Erythroblast (primary cell): ENCODE measurements around the gene CACNG5.

ENCODE experiments used
- GATA1 ChIP-seq: IDR thresholded peaks from 2 replicates; pipeline ENCODE4 v1.6.1; 2011; ENCODE audit warnings: low read depth, mild to moderate bottlenecking, control low read depth, low read length, moderate library complexity
- POLR2A ChIP-seq: IDR thresholded peaks from 2 replicates; pipeline ENCODE4 v1.6.1; 2011; ENCODE audit warnings: mild to moderate bottlenecking, low read length

DNA sequence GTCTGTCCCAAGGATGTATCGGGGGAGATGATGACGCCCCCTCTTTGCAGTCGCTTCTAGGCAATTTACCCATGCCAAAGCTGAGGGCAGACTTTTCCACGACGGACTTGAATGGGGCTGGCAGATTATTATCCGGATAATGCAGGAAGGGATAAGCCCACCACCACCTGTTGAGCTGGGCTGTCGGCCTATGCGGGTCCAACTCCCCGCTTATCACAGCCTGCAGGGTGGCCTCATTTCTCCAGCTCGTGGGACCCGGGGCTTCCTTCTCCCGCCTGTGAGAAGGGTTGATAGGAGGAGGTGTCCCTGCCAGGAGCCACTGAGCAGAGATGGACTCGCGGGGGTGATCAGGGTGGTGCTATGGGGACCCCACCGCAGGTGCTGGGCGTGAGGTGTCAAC lies 559 bp downstream of the CACNG5 start:
- TF ChIP-seq POLR2A = no peak
- no peak for TF ChIP-seq GATA1
